ENCODE measurements around the gene ASXL3.

The ASXL3 gene

GRCh38 chr18:33583901-33584300 is 5.9 kb downstream of the ASXL3 start:
- no peak for ATAC-seq
- DNase-seq = no peak

- DNase-seq (no peak), ATAC-seq (no peak)
Observed at GRCh38 chr18:33584548-33585430, 6.8 kb downstream of the ASXL3 start.

- DNase-seq (no peak), ATAC-seq (no peak)
Observed at GRCh38 chr18:33585431-33585775, 7.4 kb downstream of the ASXL3 start.

GRCh38 chr18:33588361-33588760 is 10.3 kb downstream of the ASXL3 start:
- no peak for DNase-seq
- ATAC-seq = no peak

- DNase-seq = no peak
- ATAC-seq = no peak
Observed at GRCh38 chr18:33593261-33593660, 15.2 kb downstream of the ASXL3 start.

- DNase-seq = no peak
- ATAC-seq = no peak
Observed at GRCh38 chr18:33594799-33595198, 16.8 kb downstream of the ASXL3 start.

- DNase-seq (no peak), ATAC-seq (no peak)
Observed at GRCh38 chr18:33596178-33596854, 18.3 kb downstream of the ASXL3 start.

GRCh38 chr18:33600846-33601245 is 22.8 kb downstream of the ASXL3 start:
- ATAC-seq (no peak), DNase-seq (no peak)

GRCh38 chr18:33603454-33603853 is 25.4 kb downstream of the ASXL3 start:
- ATAC-seq (no peak), DNase-seq (no peak)

GRCh38 chr18:33605250-33605649 is 27.2 kb downstream of the ASXL3 start:
- ATAC-seq = no peak
- no peak for DNase-seq

- ATAC-seq = no peak
Observed at GRCh38 chr18:33606621-33607020, 28.6 kb downstream of the ASXL3 start.

GRCh38 chr18:33611525-33612135 is 33.6 kb downstream of the ASXL3 start:
- DNase-seq (no peak), ATAC-seq (no peak)

More at GRCh38 chr18:33606621-33607020, 28.6 kb downstream of the ASXL3 start:
- no peak for DNase-seq

GRCh38 chr18:33612632-33613031 is 34.6 kb downstream of the ASXL3 start:
- DNase-seq (no peak), ATAC-seq (no peak)

GRCh38 chr18:33616556-33616955 is 38.5 kb downstream of the ASXL3 start:
- DNase-seq (no peak), ATAC-seq (no peak)

- DNase-seq (no peak), ATAC-seq (no peak)
Observed at GRCh38 chr18:33627114-33627513, 49.1 kb downstream of the ASXL3 start.

- ATAC-seq (no peak), DNase-seq (no peak)
Observed at GRCh38 chr18:33630476-33630875, 52.5 kb downstream of the ASXL3 start.

- DNase-seq (no peak), ATAC-seq (no peak)
Observed at GRCh38 chr18:33641141-33641540, 63.1 kb downstream of the ASXL3 start.

- ATAC-seq (no peak), DNase-seq (no peak)
Observed at GRCh38 chr18:33644494-33644893, 66.5 kb downstream of the ASXL3 start.

- ATAC-seq = no peak
- no peak for DNase-seq
Observed at GRCh38 chr18:33647365-33647764, 69.3 kb downstream of the ASXL3 start.

GRCh38 chr18:33652635-33653034 is 74.6 kb downstream of the ASXL3 start:
- no peak for ATAC-seq
- no peak for DNase-seq

GRCh38 chr18:33653231-33653630 is 75.2 kb downstream of the ASXL3 start:
- ATAC-seq = no peak

GRCh38 chr18:33656889-33657448 is 79.0 kb downstream of the ASXL3 start:
- DNase-seq (no peak), ATAC-seq (no peak)

More at GRCh38 chr18:33653231-33653630, 75.2 kb downstream of the ASXL3 start:
- no peak for DNase-seq
